VCaP (cell line): ENCODE data around the gene CEL.

Experiments
- H3K27ac ChIP-seq: fragments of 450-650 bp; 2 replicates; pipeline ENCODE4 v1.5.1; 2017
- CTCF ChIP-seq: fragments of 450-650 bp; conservative IDR thresholded peaks from 2 replicates; pipeline ENCODE4 v1.5.1; 2017; ENCODE audit warnings: mild to moderate bottlenecking, moderate library complexity

The CEL gene

GRCh38 chr9:133113163-133113948 is 51.6 kb downstream of the CEL start:
- H3K27ac ChIP-seq: peak overlapping the region; percentile 96

GRCh38 chr9:133113949-133114885 is 52.4 kb downstream of the CEL start:
- H3K27ac ChIP-seq: peak overlapping the region; percentile 96
- TF ChIP-seq CTCF: no peak

More at GRCh38 chr9:133113163-133113948, 51.6 kb downstream of the CEL start:
- TF ChIP-seq CTCF: no peak

- H3K27ac ChIP-seq: peak overlapping the region; percentile 96
- TF ChIP-seq CTCF: no peak
Observed at GRCh38 chr9:133114886-133115603, 53.3 kb downstream of the CEL start.

GRCh38 chr9:133115604-133116345 is 54.0 kb downstream of the CEL start:
- H3K27ac ChIP-seq: peak overlapping the region; percentile 96
- TF ChIP-seq CTCF: no peak

- no peak for TF ChIP-seq CTCF
Observed at GRCh38 chr9:133116346-133117231, 54.8 kb downstream of the CEL start.

More at GRCh38 chr9:133116346-133117231, 54.8 kb downstream of the CEL start:
- H3K27ac ChIP-seq: peak overlapping the region; percentile 96; the same call in 1 of the 2 replicates
